ENCODE measurements around the gene ANP32A.

The ANP32A gene

DNA sequence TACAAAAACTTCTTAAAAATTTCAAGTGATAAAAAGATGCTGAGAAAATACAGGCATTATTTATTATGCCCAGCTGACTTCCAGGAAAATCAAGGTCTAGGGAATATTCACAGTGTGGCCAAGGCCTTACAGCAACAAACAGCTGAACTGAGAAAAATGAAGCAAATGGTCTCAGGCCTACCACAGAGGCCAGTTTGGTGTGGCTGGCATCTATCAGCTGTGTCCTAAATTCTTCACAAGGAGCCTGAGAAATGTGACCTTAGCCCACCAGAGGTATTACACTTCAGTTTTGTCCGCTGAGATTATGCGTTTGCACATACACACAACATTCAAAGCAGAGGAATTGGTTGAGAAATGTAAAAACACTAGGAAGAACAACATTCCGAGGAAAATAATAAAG is 77.4 kb downstream of the ANP32A start:
- DNase-seq (ENCODE audit: low read depth): no peak

DNA sequence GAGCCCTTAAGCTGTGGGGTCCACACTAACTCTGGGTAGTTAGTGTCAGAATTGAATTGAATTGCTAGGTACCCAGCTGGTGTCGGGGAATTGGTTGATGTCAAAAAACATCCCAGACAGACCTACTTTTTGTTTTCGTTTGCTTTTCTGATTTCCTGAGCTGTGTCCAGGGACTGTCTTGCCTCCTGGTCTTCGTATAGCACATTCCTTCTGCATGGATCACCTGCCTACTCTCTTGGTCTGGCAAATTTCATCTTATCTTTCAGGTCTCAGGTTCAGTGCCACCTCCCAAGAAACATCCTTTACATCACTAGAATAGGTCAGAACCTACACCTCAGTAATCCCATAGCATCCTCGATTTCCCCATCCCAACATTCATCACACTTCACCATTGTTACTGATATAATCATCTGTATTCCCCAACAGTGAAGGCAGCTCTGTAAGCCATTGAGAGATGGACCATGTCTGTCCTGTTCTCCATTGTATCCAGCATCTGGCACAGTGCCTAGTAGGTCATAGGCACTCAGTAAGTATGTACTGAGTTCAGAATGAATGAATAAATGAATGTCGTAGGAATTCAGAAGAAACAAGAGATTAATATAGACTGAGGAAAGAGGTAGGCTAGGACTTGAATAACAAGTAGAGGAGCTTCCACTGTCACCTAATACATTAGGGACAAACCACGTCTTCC is 81.2 kb downstream of the ANP32A start:
- no peak for DNase-seq (ENCODE audit: low read depth)

DNA sequence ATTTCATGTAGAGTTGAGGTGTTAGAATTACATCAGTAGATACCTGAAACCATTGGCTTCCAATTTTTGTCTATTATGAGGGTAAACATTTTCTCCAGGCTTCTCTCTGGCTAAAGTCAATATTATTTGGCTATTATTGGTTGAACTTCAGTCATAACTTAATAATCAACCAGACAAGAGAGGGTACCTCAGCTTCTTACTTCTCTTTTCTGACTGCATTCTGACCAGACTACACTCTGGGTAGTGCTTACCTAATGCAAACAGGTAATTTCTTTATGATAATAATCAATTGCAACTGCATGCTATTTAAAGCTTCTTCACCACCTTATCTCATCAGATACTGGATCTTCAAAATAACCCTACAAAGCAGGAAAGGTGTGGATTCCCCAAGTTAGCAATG is 85.1 kb downstream of the ANP32A start:
- DNase-seq (ENCODE audit: low read depth): no peak

DNA sequence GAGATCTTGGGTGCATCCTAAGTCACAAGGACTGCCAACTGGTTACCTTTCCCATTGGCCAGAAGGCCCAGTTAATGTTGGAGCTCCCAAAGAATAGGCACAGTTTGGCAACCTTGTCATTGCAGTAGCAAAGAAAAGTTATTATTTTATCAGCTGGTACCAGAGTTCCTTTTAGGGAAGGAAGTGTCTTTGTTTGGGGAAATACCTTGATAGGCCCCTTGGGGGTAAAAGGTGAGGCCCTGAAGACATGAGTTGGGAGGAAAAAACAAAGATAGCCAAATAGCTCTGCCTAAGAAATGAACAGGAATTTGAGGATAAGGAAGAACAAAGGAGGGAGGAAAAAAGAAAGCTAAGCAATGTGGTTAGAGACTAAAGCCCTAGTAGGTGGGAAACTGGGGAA is 85.8 kb downstream of the ANP32A start:
- no peak for DNase-seq (ENCODE audit: low read depth)

DNA sequence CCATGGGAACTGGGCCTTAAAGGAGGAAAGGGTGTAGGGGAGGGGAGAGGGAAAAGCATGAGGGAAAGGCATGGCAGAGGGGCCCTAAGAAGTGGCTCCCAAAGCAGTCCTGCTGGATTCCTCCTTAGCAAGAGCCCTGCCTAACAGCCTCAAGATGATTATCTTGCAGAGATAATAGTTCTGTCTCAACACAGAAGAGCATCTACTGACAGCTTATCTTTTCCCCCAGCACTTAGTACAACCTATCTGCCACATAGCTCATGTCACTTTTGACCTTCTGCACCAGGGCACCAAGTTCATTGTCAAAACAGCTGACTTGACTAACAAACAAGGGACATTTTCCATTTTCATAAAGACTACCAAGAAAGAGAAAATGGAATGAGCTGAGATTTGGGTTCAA is 86.3 kb downstream of the ANP32A start:
- no peak for DNase-seq (ENCODE audit: low read depth)

DNA sequence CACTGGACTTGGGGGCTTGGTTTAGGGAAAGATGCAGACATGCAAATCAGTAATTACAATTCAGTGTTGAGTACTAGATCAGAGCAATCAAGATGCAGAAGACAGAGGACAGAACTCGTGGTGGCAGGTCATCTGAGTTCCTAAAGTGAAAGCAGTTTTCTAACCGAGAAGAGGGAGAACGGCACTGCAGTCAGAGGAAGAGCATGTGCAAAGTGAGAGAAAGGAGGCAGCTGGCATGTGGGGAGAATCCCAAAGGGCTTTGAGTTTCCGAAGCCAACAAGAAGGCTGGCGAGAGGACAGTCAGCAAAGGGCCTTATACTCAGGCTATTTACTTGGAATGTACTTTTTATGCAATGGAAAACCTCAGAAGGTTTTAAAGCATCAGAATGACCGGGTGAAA is 87.0 kb downstream of the ANP32A start:
- no peak for DNase-seq (ENCODE audit: low read depth)

DNA sequence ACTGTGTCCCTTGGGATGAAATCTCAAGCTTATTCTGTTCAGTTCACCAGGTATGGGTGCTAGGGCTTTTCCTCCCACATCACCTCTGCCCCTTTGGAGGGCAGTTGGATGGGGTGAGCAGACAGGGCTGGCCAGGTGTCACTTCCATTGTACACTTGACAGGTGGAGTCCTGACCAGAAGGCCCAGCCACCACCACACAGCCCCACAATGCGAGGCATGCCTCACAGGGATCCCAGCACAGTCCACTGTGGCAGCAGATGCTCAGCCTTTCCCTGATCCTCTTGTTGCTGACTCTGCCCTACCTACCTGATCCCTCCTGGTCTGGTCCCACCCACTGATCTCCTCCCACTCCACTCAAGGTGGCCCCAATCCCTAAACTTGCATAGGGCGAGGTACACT is 88.2 kb downstream of the ANP32A start:
- DNase-seq (ENCODE audit: low read depth): no peak

DNA sequence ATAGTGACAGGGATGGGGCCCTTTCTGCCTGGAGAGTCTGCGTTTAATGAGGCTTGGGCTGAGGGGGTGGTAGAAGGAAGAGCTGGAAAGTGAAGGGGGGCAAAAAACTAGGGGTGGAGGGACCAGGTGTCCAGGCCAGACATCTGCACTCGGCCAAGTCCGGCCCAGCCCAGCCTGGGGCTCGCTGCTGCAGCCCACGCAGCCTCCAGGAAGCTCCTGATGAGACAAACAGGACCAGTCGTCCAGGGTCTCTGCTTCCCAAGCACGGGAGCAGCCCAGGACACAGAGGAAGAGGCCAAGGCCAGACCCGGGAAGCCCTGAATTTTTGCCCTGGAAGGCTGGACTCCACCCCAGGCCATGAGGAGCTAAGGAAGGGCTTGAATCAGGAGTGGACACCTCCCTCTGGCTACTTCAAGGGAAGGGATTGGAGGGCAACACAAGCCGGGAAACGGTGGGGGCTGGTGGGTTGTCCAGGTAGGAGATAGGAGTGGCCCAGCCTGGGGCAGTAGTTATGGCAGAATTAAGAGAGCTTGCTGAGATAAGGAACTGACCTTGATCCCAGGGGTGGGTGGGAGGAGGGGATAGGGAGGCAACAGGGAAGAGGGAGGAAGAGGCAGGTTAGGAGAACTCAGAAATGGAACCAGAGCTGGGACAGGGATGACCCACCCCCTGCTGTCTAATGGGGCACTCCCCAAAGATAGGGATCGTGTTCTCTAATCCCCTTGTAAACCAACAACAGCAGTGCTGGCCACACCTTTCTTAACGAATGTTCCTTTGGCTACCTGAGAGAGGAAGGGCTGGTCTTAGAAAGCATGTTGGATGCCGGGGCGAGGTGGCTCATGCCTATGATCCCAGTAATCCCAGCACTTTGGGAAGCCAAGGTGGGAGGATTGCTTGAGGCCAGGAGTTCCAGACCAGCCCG is 89.5 kb downstream of the ANP32A start:
- DNase-seq (ENCODE audit: low read depth): no peak

DNA sequence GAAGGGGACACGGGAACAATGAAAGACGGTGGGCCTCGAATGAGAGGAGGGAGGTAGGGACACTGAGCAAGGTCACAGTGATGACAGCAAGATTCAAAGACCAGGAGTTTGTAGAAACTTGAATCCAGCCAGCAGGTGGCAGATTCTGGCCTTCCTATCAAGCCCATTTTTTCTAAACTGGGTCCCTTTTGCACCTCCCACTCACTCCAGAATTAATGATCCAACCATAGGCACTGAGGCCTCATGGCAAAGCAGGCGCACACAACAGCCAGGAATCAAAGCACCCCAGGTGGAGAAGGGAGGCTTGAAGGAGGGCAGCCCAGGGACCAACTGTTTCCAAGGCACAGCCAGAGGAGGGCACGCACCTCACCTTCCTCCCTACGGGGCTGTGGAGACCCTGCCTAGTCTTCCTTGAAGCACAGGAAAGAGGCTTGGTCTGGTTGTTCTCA is 90.2 kb downstream of the ANP32A start:
- no peak for DNase-seq (ENCODE audit: low read depth)

DNA sequence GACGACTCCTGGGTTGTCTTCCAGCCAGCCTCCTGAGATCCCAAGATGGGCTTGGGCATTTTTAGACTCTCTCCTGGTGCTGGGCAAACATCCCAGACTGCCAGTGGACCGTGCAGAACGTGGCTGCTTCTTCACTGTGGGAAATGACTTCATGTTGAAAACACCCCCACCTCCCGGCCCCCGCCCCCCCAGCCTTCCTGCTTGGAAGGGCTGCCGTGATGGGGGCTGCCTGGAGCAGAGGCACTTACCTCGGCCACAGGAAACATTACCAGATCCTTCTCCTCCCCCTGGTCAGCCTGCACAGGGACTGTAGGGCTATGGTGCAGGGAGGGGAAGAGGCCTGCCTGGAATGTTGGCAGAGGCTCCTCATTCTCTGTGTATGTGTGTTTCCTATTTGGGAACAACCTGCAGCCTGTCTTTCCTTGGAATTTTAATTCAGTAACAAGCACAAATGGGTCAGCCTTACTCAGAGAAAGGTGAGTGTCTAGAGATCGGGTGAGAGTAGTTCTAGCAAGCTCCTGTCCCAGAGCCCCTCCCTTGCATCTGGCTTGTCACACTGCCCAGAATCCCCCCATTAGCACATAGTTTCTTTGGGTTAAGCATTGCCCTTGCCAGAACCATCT is 90.8 kb downstream of the ANP32A start:
- DNase-seq (ENCODE audit: low read depth): no peak

All from stimulated activated CD8-positive, alpha-beta memory T cell treated with anti-CD3 and anti-CD28 coated beads, Interleukin-4, amount 100 ng/mL, for 24 hours (primary cell).